GM18511 (cell line): ENCODE data around the gene ESR1.
"Not testable (repeated sequence)": the region's sequence is repeated elsewhere in the genome, so short reads cannot be mapped to it uniquely, and the experiment has no call there.

ENCODE experiments used
- ATAC-seq: cut with Tn5 transposase; IDR thresholded peaks from one replicate; pipeline ENCODE4 v1.9.1; 2021; ENCODE audit warnings: mild to moderate bottlenecking, moderate library complexity; ENCODE audit not compliant: unreplicated experiment

ESR1 gene

GRCh38 chr6:152049502-152049901, 242.0 kb downstream of the ESR1 start:
- ATAC-seq: no peak

- ATAC-seq: no peak
Observed at GRCh38 chr6:152050451-152051195, 243.1 kb downstream of the ESR1 start.

- ATAC-seq: no peak
Observed at GRCh38 chr6:152052061-152052460, 244.6 kb downstream of the ESR1 start.

GRCh38 chr6:152053332-152053731, 245.8 kb downstream of the ESR1 start:
- ATAC-seq: no peak

DNA sequence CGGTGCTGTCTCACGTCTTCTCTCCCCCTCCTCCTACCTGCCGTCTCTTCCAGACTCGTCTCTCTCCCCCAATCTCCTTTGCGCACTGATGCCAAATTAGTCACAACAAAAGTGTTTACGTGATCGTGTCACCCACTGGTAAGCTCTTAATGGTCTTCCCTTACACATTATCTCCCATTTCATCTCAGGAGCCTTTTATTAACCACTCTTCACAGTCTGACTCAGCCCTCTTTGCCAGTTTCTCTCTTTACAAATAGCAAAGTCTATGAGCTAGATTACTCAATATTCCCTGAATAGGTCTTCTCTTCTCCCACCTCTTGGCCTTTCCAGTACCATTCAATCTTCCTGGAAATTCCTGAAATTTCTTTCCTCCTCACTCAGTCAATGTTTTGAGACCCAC, 247.0 kb downstream of the ESR1 start:
- no peak for ATAC-seq

GRCh38 chr6:152055517-152055916, 248.0 kb downstream of the ESR1 start:
- ATAC-seq: no peak

DNA sequence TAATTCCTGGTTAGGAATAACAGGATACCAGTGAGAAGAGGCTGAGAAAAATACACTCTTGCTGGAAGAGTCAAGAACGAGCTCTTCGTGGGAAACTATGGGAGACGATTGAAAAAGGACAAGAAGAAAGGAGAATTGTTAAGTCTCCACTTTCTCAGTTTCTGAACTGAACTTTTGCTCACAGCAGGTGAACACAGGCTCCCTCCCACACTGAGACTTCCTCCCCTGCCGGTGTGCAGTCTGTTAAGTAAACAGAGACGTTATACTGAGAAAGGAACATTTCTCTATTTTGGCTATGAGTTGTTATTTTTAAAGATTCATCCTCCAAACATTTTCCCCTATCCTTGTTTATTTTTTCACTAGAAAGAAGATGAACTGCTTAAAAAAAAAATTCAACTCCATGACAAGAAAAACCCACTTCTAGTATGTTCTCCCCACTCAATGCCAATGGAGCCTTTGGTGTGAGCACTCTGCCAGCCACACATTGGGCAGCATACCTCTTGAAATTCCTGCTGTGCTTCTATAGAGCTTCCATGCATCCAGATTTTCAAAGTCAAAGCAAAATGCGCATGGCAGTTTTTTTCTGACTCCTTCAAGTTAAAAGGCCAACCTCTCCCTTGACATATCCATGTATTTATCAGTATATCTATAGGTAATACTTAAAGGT, 250.5 kb downstream of the ESR1 start:
- ATAC-seq: no peak

- no peak for ATAC-seq
Observed at GRCh38 chr6:152059909-152060308, 252.4 kb downstream of the ESR1 start.

DNA sequence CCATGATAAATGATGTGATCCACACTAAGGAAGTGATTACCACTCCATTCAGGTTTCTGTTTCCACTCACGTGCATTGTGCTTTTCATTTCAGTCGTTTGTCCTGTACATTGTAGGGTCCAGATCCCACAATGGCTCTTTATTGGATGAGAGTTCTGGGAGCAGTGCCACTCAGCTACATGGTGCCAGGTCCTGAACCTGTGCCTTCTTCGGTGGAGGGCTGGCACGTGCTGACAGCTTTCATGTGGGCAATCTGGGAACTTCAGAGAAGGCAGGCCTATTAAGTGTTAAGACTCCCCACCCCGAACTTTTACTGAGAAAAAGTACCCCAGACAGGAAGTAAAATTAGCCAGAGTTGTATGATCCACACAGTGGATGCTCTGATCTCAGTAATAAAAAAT, 255.0 kb downstream of the ESR1 start:
- no peak for ATAC-seq

DNA sequence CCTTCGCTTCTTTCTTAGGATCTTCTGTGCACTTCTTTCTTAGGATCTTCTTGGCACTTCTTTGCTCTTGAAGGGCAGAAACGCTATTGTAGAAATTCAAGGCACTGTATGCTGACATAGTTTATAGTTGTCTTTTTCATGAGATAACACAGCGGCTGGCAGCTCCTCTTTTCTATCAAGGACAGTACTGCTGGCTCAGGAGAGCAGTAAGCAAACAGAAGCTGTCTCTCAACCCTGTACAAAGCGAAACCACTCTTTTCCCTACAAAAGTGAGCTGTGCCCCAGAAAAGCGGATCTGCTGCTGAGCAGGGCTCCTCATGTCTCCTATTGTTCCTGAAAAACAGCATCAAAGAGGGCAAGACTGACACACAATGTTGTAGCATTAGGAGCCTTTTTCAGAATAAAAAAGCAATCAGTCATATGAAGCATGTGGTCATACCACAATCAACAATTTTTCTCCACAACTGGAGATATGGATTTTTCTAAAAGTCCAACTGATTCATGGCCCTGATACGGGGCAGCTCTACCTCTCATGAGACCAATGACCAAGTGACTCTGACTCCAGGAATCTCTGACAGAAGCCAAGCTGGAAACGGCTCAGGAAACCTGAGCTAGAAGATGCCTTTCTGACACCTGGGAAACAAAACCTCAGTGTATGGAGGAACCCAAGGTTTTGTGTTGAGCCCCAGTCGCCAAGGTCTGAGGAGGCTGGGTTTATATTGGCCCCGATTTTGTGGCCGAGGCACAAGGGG, 255.9 kb downstream of the ESR1 start:
- ATAC-seq: no peak

GRCh38 chr6:152068622-152069261, 261.3 kb downstream of the ESR1 start:
- no peak for ATAC-seq

GRCh38 chr6:152070556-152070955, 263.1 kb downstream of the ESR1 start:
- ATAC-seq: no peak

DNA sequence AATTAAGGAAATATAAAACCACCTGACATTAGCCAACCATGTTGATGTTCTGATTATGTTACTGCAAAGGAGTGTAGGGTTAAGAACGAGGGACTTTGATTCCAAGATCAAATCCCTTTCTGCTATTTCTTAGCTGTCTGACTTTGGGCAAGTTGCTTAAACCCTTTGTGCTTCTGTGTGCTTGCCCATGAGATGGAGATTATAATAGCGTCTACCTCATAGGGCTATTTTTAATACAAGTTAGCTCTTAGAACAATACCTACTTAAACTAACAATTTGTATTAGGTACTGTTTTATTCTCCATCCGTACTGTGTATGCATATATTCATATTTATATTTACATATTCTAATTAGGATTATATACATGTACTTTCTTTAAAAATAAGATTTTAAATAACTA, 263.8 kb downstream of the ESR1 start:
- no peak for ATAC-seq

DNA sequence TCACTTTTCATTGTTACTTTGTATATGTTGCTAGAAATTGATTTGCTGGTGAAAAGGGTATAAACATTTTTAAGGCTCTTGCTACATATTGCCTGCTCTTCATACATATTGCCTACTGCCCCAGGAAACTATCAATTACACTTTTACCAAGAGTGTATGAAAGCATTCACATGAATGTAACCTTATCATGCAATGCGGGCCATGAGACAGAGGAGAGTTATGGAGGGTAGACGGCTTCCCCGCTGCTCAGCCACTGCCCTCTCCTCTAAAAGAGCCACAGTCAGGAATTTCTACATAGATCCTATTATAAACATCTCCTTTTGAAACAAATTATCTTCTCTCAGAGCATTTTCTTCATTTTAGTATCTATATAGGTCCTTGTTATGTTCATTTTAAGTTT, 264.4 kb downstream of the ESR1 start:
- no peak for ATAC-seq

GRCh38 chr6:152076242-152076641, 268.8 kb downstream of the ESR1 start:
- not testable (repeated sequence) for ATAC-seq

DNA sequence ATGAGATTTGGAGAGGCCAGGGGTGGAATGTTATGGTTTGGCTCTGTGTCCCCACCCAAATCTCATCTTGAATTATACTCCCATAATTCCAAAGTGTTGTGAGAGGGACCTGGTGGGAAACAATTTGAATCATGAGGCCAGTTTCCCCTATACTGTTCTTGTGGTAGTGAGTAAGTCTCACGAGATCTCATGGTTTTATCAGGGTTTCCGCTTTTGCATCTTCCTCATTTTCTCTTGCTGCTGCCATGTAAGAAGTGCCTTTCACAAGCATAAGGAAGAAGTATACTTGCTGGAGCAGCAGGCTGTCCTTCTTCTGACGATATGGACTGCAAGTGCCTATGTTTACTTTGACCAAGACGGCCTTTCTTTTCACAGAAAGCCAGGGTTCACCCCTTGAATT, 270.5 kb downstream of the ESR1 start:
- no peak for ATAC-seq

DNA sequence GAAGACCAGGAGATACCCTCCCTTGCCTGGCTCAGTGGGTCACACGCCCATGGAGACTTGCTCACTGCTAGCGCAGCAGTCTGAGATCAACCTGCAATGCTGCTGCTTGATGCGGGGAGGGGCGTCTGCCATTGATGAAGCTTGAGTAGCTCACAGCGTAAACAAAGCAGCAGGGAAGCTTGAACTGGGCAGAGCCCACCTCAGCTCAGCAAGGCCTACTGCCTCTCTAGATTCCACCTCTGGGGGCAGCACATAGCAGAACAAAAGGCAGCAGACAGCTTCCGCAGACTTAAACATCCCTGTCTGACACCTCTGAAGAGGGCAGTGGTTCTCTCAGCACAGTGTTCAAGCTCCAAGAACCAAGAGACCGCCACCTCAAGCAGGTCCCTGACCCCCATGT, 271.3 kb downstream of the ESR1 start:
- no peak for ATAC-seq

DNA sequence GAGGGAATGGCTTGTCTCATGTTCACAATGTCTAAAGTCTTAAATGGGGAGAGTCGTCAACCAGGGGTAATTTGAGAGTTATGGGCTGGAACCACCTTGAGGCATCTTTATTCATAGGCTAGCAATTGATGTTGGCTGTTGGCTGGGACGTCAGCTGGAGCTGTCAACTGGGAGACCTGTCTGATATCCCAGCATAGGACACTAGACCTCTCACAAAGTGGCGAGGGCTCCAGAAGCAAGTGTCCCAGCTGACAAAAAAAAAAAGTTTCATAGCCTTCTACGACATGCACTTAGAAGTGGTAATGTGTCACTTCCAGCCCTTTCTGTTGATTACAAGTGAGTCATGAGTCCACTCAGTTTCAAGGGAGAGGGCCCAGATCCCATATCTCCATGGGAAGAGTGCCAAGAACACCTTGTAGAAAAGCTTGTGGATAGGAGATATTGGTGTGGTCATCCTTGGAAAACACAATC, 278.0 kb downstream of the ESR1 start:
- no peak for ATAC-seq

- ATAC-seq: no peak
Observed at GRCh38 chr6:152086223-152086873, 278.9 kb downstream of the ESR1 start.

- no peak for ATAC-seq
Observed at GRCh38 chr6:152087096-152087495, 279.6 kb downstream of the ESR1 start.

GRCh38 chr6:152087701-152088100, 280.2 kb downstream of the ESR1 start:
- no peak for ATAC-seq
